SK-N-SH treated with all-trans-retinoic acid at 6 μM for 48 hours (cell line): ENCODE results near the gene TMEM134.

Experiments
- ATAC-seq: fragments of 200-7000 bp; cut with Tn5 transposase; 3 replicates; pipeline ENCODE4 v1.9.1; 2020; ENCODE audit warnings: mild to moderate bottlenecking, moderate library complexity
- ARNTL ChIP-seq: fragments of 450-650 bp; formaldehyde crosslinking; IDR thresholded peaks from 2 replicates; pipeline ENCODE4 v1.5.0; 2020; ENCODE audit warnings: low read depth, mild to moderate bottlenecking, moderate library complexity, borderline replicate concordance
- BACH2 ChIP-seq: fragments of 250-450 bp; sonication (Bioruptor Pico); IDR thresholded peaks from 2 replicates; pipeline ENCODE4 v1.9.0; 2021; ENCODE audit warnings: mild to moderate bottlenecking, borderline replicate concordance
- CREB5 ChIP-seq: fragments of 250-450 bp; sonication (Bioruptor Pico); IDR thresholded peaks from 2 replicates; pipeline ENCODE4 v1.5.1; 2020; ENCODE audit warnings: low read depth, mild to moderate bottlenecking, moderate library complexity
- CSDC2 ChIP-seq: fragments of 250-450 bp; sonication (Bioruptor Pico); IDR thresholded peaks from 2 replicates; pipeline ENCODE4 v1.5.0; 2020; ENCODE audit warnings: mild to moderate bottlenecking, moderate library complexity
- ESRRG ChIP-seq: fragments of 250-450 bp; sonication (Bioruptor Pico); IDR thresholded peaks from 2 replicates; pipeline ENCODE4 v1.6.1; 2021; ENCODE audit warnings: mild to moderate bottlenecking
- ISL1 ChIP-seq: fragments of 250-450 bp; sonication (Bioruptor Pico); IDR thresholded peaks from 2 replicates; pipeline ENCODE4 v2.1.2; 2022; ENCODE audit warnings: mild to moderate bottlenecking, moderate library complexity
- OSR1 ChIP-seq: fragments of 250-450 bp; sonication (Bioruptor Pico); IDR thresholded peaks from 2 replicates; pipeline ENCODE4 v1.8.0; 2022; ENCODE audit warnings: moderate library complexity, mild to moderate bottlenecking, inconsistent platforms
- PATZ1 ChIP-seq: fragments of 250-450 bp; sonication (Bioruptor Pico); IDR thresholded peaks from 2 replicates; pipeline ENCODE4 v1.8.0; 2020; ENCODE audit warnings: mild to moderate bottlenecking, moderate library complexity, borderline replicate concordance
- POU6F1 ChIP-seq: fragments of 250-450 bp; sonication (Bioruptor Pico); IDR thresholded peaks from 2 replicates; pipeline ENCODE4 v1.8.0; 2021; ENCODE audit warnings: low read depth, mild to moderate bottlenecking, moderate library complexity, borderline replicate concordance
- PPARA ChIP-seq: fragments of 250-450 bp; sonication (Bioruptor Pico); IDR thresholded peaks from 2 replicates; pipeline ENCODE4 v1.5.0; 2020; ENCODE audit warnings: mild to moderate bottlenecking, borderline replicate concordance
- RARB ChIP-seq: fragments of 250-450 bp; sonication (Bioruptor Pico); IDR thresholded peaks from 2 replicates; pipeline ENCODE4 v1.8.0; 2021; ENCODE audit warnings: mild to moderate bottlenecking, moderate library complexity
- SNAI2 ChIP-seq: fragments of 250-450 bp; sonication (Bioruptor Pico); IDR thresholded peaks from 2 replicates; pipeline ENCODE4 v1.5.0; 2020; ENCODE audit warnings: mild to moderate bottlenecking, moderate library complexity
- TCF4 ChIP-seq: fragments of 250-450 bp; sonication (Bioruptor Pico); IDR thresholded peaks from 2 replicates; pipeline ENCODE4 v1.8.0; 2021; ENCODE audit warnings: mild to moderate bottlenecking, moderate library complexity, borderline replicate concordance
- TOX ChIP-seq: fragments of 250-450 bp; sonication (Bioruptor Pico); IDR thresholded peaks from 2 replicates; pipeline ENCODE4 v1.8.0; 2021; ENCODE audit warnings: mild to moderate bottlenecking, moderate library complexity, borderline replicate concordance
- TSHZ2 ChIP-seq: fragments of 250-450 bp; sonication (Bioruptor Pico); IDR thresholded peaks from 2 replicates; pipeline ENCODE4 v1.5.0; 2020; ENCODE audit warnings: mild to moderate bottlenecking, moderate library complexity
- ZC3H10 ChIP-seq: fragments of 250-450 bp; sonication (Bioruptor Pico); IDR thresholded peaks from 2 replicates; pipeline ENCODE4 v1.5.1; 2021; ENCODE audit warnings: mild to moderate bottlenecking, moderate library complexity
- ZFP3 ChIP-seq: fragments of 250-450 bp; sonication (Bioruptor Pico); IDR thresholded peaks from 2 replicates; pipeline ENCODE4 v1.5.0; 2020; ENCODE audit warnings: mild to moderate bottlenecking, moderate library complexity
- ZFP30 ChIP-seq: fragments of 450-650 bp; formaldehyde crosslinking; IDR thresholded peaks from 2 replicates; pipeline ENCODE4 v1.5.0; 2022; ENCODE audit warnings: mild to moderate bottlenecking, moderate library complexity
- ZNF565 ChIP-seq: fragments of 450-650 bp; formaldehyde crosslinking; conservative IDR thresholded peaks from 2 replicates; pipeline ENCODE4 v1.5.0; 2020; ENCODE audit warnings: low read depth, mild to moderate bottlenecking, moderate library complexity
- ZNF70 ChIP-seq: fragments of 450-650 bp; formaldehyde crosslinking; IDR thresholded peaks from 2 replicates; pipeline ENCODE4 v1.5.0; 2020; ENCODE audit warnings: mild to moderate bottlenecking, moderate library complexity
- ZNF8 ChIP-seq: fragments of 450-650 bp; formaldehyde crosslinking; IDR thresholded peaks from 2 replicates; pipeline ENCODE4 v1.5.0; 2020; ENCODE audit warnings: mild to moderate bottlenecking, moderate library complexity

TMEM134 gene

GRCh38 chr11:67423891-67424613 lies 45.0 kb downstream of the TMEM134 start:
- TF ChIP-seq SNAI2 (CRISPR knock-in tag): no peak
- TF ChIP-seq CSDC2 (CRISPR knock-in tag): no peak
- TF ChIP-seq ARNTL (CRISPR knock-in tag): no peak
- TF ChIP-seq OSR1: no peak
- TF ChIP-seq TOX (CRISPR knock-in tag): no peak
- no peak for TF ChIP-seq ZFP3 (CRISPR knock-in tag)
- TF ChIP-seq ZC3H10 (CRISPR knock-in tag): no peak
- TF ChIP-seq ESRRG (CRISPR knock-in tag): no peak
- TF ChIP-seq ZNF8: no peak
- TF ChIP-seq TSHZ2 (CRISPR knock-in tag): no peak
- TF ChIP-seq PPARA (CRISPR knock-in tag): no peak
- no peak for TF ChIP-seq ZNF70 (CRISPR knock-in tag)
- no peak for TF ChIP-seq CREB5
- no peak for TF ChIP-seq ZNF565
- no peak for ATAC-seq

- ATAC-seq: no peak
- TF ChIP-seq RARB (CRISPR knock-in tag): no peak
- no peak for TF ChIP-seq CREB5
- no peak for TF ChIP-seq PATZ1 (CRISPR knock-in tag)
- no peak for TF ChIP-seq ZNF70 (CRISPR knock-in tag)
- no peak for TF ChIP-seq ARNTL (CRISPR knock-in tag)
- no peak for TF ChIP-seq CSDC2 (CRISPR knock-in tag)
- TF ChIP-seq ZNF565: no peak
- no peak for TF ChIP-seq BACH2 (CRISPR knock-in tag)
- TF ChIP-seq ZC3H10 (CRISPR knock-in tag): no peak
- no peak for TF ChIP-seq POU6F1 (CRISPR knock-in tag)
- no peak for TF ChIP-seq SNAI2 (CRISPR knock-in tag)
- no peak for TF ChIP-seq ISL1 (CRISPR knock-in tag)
- no peak for TF ChIP-seq PPARA (CRISPR knock-in tag)
- no peak for TF ChIP-seq ZNF8
- no peak for TF ChIP-seq TOX (CRISPR knock-in tag)
- no peak for TF ChIP-seq TCF4 (CRISPR knock-in tag)
- no peak for TF ChIP-seq ZFP30
- TF ChIP-seq ZFP3 (CRISPR knock-in tag): no peak
- TF ChIP-seq TSHZ2 (CRISPR knock-in tag): no peak
- TF ChIP-seq OSR1: no peak
These were observed 45.6 kb downstream of the TMEM134 start for GRCh38 chr11:67423466-67423865.
